GM18508 (cell line): ENCODE data around the gene ATP2C2.

Experiments
- ATAC-seq: cut with Tn5 transposase; IDR thresholded peaks from one replicate; pipeline ENCODE4 v1.9.1; 2021; ENCODE audit warnings: moderate number of reproducible peaks; ENCODE audit not compliant: insufficient read depth, unreplicated experiment

The ATP2C2 gene

DNA sequence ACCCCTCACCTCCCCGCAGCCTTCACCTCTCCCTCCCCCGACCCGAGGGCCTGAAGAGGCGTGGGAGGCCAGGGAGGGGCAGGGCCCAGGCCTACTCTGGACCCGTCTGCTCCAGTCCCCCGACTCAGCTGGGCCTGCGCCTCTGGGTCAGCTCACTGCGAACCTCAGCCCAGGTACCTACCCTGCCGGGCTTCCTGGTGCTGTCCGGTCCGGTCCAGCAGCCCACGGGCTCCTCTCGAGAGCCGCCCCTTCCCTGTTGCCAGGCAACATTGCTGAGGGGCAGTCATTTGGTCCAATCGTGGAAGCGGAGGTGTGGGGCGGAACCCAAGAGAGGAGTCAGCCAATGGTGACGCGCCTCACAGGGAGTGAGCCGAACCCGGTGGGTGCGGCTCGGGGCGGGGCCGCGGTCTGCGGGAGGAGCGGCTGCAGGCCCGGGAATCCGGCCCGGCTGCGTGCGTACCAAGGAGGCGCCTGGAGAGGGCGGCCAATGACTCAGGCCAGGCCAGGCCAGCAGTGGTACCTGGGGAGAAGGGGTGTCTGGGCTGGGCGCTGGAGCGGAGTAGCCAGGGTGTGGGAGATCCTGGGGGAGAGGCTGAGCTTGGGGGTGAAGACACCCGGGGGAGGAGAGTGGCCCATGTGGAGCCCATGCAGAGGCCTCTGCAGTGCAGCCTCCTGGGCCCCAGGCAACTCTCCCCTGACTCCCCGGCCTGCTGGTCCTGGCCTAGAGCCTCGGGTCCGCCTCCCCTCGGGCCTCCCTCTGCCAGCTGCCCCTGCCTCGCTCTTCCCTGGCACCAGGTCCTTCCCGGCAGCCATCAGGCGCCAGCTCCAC, 136.3 kb downstream of the ATP2C2 start, which contains the start of gene MEAK7:
MEAK7 (minus strand) TSS at position 240 of the 829 bp plus-strand sequence. CDS start 6,573 bp downstream, outside the sequence.
- ATAC-seq: peak; percentile 85

DNA sequence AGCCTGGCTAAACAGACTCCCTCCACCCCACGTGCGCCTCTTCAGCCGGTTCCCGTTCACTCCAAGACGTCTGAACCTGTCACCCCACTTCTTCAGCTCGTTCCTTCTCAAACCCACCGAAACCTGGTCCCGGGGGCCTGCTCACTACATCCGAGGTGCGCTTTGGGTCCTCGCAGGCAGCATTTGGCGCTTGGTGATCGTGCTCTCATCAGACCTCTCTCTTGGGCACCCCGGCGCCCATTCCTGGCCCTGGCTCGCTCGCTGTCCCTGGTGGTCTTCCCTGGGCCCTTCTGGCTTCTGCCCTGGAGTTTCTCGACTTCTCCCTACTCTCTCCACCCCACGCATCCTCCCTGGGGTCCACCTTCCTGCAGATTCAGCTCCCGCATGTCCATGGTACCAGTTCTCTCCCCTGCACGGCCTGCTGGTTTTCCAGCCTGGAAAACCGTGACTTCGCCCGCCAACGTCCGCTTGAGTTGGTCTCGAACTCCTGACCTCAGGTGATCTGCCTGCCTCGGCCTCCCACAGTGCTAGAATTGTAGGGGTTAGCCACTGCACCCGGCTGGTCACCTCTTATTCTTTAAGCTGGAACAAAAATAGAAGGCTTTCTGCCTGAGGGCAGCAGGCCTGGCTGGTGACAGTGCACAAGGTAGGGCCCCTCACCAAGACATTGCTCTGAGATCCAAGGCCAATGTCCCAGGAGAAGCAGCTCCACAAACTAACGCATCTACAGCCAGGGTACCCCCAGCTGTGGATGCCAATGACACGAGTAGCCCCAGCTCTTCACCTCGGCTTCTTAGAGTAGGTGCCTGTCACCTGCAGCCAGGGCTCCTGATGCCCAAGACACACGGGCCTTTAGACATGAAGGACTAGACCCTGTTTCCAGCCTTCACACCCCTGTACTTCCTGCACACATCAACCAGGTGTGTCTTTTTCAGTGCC, 137.2 kb downstream of the ATP2C2 start:
- ATAC-seq: no peak

DNA sequence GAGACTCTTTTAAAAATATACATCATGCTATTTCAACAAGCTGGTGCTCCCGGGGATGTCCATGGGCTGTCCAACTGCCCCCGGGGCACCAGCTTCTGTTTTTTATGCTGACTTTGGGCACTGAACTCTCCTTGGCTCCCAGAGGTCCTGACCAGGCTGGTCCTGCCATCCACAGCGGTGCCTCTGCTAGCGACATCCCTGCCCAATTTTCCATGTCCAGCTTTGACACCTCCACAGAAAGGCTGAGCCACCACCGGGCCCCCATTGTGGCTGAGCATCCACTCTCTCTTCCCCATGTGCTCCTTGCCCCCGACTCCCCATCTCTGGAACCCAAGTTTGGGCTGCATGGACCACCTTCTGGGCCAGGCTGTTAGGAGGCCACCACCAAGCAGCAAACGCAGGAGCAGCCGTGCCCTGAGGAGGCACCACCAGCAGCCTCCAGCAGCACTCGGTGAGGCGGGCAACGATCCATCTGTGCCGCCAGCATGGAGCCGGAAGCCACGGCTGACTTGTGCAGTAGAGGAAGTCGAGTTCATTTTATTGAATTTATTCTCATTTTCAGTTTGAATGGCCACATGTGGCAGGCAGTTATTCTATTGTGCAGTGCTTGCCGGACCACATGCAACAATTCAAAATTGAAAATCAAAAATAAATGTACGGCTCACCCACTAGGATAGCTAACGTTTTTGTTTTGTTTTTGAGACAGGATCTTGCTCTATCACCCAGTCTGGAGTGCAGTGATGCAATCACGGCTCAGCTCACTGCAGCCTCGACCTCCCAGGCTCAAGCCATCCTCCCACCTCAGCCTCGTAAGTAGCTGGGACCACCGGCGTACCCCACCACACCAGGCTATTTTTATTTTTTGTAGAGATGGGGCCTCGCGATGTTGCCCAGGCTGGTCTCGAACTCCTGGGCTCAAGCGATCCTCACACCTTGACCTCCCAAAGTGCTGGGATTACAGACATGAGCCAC, 139.0 kb downstream of the ATP2C2 start:
- ATAC-seq: no peak

DNA sequence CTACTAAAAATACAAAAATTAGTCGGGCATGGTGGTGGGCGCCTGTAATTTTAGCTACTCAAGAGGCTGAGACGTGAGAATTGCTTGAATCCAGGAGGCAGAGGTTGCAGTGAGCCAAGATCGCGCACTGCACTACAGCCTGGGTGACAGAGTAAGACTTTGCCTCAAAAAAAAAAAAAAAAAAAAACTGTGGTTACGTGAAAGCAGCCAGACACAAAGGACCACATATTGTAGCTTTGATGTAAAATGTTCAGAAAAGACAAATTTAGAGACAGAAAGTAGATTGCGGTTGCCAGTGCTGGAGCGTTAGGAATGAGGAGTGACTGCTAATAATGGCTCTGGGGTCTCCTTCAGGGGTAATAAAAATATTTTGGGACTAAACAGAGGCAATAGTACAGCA, 140.2 kb downstream of the ATP2C2 start:
- ATAC-seq: no peak

DNA sequence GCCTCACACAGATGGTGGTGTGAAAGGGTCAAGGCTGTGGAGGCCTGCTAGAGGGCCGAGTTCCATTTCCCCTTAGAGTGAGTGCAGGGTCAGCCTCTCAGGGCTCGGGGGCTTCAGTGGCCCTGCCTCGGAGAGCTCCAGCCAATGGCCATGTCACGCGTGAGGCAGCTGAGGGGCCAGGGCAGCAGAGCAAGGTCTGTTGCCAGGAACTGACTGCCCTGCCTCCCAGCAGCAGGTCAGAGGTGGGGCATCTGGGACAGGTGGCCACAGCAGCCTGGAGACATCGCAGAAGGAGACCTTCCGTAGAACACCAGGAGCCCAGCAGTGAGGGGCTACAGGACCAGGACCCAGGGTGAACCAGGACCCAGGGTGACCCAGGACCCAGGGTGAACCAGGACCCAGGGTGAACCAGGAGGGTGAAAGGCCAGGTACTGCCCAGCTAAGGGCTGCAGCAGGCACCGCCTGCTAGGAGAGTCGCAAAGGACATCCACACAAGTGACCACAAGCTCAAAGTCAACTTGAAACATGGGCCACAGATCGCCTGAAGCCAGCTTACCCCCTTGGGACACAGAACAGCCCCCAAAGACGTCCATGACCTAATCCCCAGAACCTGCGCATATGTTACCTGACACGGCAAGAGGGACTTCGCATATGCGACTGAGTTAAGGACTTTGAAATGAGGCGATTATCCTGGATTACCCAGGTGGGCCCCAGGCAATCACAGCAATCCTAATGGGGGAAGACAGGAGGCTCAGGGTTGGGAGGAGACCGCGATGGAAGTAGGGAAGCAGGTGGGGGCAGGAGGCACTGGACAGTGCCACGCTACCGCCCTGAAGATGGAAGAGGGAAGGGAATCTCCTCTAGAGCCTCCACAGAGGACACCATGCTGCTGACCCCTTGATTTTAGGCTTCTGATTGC, 141.0 kb downstream of the ATP2C2 start:
- ATAC-seq: no peak

DNA sequence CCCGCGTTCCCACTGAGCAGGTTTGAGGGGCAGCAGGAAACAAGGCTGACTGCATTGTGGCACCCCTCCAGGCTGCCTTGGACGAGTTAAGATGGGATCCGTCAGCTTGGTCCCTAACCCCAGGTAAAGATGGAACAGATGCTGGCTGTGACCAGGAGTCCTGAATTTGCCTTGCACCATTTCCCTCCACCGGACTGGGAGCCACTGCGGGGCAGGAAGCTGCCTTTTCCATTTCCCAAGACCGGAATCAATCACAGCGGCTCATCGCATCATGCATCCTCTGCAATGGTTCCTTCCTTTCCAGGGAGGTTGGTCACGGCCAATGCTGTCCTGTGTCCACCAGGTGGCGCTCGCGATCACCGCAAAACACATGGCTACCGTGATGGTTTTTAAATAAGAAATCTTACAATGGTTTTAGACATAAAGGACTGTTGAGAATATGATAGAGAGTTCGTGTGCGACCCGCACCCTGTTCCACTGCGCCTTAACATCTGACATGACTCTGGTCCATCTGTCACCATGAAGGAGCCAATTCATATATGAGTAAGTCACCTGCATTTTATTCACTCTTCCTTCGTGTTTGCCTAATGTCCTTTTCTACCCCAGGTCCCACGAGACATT, 143.0 kb downstream of the ATP2C2 start:
- no peak for ATAC-seq

DNA sequence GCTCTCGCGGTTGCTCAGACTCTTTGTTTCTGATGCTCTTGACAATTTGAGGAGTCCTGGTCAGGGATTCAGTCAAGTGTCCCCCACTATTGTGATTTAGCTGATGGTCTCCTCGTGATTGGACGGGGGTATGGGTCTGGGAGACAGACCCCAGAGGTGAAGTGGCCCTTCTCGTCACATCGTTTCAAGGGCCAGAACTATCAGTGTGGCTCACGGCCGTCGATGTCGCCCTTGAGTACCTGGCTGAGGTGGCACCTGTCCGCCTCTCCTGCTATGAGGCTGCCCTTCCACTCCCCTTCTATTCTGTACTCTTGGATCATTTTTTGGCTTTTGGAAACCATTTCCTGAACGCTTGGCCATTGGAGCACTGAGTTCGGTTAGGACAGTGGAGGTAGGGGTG, 143.5 kb downstream of the ATP2C2 start:
- no peak for ATAC-seq

DNA sequence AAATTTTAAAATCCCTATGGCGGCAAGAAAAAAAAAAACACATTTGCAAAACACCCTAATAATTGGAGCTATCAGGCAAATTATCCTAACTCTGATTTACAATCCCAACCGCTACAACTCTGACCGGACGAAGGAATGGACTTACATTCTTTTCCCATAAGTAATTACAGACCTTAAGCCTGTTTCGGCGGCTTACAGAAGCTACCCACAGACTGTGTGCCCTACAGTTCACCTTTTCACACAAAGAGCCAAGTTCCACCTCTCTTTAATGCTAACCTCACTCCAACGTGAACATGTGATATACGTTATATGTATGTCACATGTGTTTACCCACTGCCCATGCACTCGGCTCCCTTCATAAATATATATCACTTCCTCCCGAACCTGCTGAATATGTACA, 144.8 kb downstream of the ATP2C2 start:
- ATAC-seq: no peak

DNA sequence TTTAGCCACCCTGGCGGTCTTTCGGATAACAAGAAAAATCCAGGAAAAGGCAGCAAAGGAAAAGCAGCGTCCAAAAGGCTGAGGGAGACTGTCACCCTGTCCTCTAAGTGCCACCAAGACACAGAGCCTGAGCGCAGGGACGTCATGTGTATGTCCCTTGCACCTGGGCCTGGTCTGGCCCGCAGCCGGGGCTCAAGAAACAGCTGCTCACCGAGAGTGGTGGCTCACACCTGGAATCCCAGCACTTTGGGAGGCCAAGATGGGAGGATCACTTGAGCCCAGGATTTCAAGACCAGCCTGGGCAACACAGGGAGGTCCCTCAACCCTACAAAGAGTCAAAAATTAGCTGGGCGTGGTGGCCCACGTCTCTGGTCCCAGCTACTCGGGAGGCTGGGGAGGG, 145.3 kb downstream of the ATP2C2 start:
- no peak for ATAC-seq
